Duodenal mucosa (tissue), 2 donors: Measurements from ENCODE around the gene NRF1.

ENCODE experiments used
- H3K27ac ChIP-seq: one replicate; pipeline ENCODE4 v1.7.0; 2013; ENCODE audit warnings: low read depth, low read length
- H3K27me3 ChIP-seq, 2 donors: one replicate each; pipeline ENCODE4 v1.7.0; 2013; ENCODE audit warnings: low read length in 2 of 2, control low read depth in 1 of 2; ENCODE audit not compliant: insufficient read depth in 2 of 2, control insufficient read depth in 1 of 2
- H3K36me3 ChIP-seq, 2 donors: one replicate each; pipeline ENCODE4 v1.7.0; 2013; ENCODE audit warnings: low read length in 2 of 2, control low read depth in 1 of 2; ENCODE audit not compliant: insufficient read depth in 2 of 2, control insufficient read depth in 1 of 2
- H3K4me1 ChIP-seq, 2 donors: one replicate each; pipeline ENCODE4 v1.7.0; 2013; ENCODE audit warnings: low read length in 2 of 2, control low read depth in 1 of 2; ENCODE audit not compliant: insufficient read depth in 2 of 2, control insufficient read depth in 1 of 2
- H3K4me3 ChIP-seq, 2 donors: one replicate each; pipeline ENCODE4 v1.7.0; 2013; ENCODE audit warnings: low read length in 2 of 2, low read depth in 1 of 2
- H3K9ac ChIP-seq, 2 donors: one replicate each; pipeline ENCODE4 v1.7.0; 2013; ENCODE audit warnings: low read length in 2 of 2, low read depth in 1 of 2
- H3K9me3 ChIP-seq, 2 donors: one replicate each; pipeline ENCODE4 v1.7.0; 2013; ENCODE audit warnings: low read length in 2 of 2, control low read depth in 1 of 2; ENCODE audit not compliant: control insufficient read depth in 1 of 2

NRF1 gene

DNA sequence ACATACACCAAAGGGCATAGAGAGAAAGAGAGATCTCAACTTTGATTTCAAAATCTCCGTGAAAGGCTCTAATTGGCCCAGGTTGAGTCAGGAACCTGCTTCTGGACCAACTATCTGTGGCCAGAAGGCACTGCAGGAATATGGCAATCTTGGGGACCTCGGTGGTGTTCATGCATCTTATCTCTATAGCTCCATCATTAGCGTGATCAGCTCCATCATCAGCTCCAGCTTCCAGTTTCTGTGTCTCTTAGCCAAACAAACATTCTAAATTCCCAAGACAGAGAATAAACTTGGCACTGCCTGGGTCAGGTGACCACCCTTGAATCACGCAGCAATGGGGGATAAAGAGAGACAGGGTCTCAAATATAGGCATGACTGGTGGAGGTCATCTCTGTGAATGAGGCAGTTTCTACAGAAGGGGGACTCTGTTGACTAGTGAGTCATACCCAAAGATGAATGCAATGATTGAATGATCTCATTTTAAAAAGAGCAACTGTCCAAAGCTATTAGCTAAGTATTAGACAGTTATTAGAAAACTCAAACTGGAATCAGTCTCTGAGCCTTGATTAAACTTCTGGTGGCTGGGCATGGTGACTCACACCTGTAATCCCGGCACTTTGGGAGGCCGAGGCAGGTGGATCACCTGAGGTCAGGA lies 5.4 kb upstream of the NRF1 start:
- Histone ChIP-seq H3K27me3 (no peaks in the 10 kb centered on the region), H3K4me1 (peaks cover 4 to 10% of the 10 kb centered on the region in 2 donors), H3K4me3 (no peak overlapping the region), H3K9ac (no peak overlapping the region), H3K9me3 (no peaks in the 10 kb centered on the region), H3K36me3 (peaks cover 0 to 12% of the 10 kb centered on the region in 2 donors), H3K27ac (no peak overlapping the region)

DNA sequence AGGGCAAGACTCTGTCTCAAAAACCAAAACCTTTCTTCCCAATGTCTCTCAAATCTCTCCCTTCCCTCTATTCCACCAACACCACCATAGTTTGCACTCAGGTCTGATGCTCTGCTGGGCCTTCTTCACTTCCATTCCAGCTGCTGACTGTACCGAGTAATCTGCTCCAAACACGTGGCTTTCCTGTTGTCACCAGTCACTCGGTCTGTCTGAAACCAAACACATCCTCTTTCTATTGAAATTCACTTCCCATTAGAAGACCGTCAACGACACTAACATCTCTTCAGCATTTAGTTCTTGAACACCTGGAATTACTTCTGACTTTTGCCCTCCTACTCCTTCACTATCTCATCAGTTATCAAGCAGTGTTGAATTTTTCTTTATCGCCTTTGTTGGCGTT lies 4.7 kb upstream of the NRF1 start:
- H3K4me1 ChIP-seq, result peaks cover 4 to 10% of the 10 kb centered on the region in 2 donors
- H3K27ac ChIP-seq, result no peak overlapping the region
- peaks cover 0 to 12% of the 10 kb centered on the region in 2 donors for H3K36me3 ChIP-seq
- no peak overlapping the region for H3K9ac ChIP-seq
- H3K9me3 ChIP-seq, result no peaks in the 10 kb centered on the region
- H3K27me3 ChIP-seq, result no peaks in the 10 kb centered on the region
- no peak overlapping the region for H3K4me3 ChIP-seq

DNA sequence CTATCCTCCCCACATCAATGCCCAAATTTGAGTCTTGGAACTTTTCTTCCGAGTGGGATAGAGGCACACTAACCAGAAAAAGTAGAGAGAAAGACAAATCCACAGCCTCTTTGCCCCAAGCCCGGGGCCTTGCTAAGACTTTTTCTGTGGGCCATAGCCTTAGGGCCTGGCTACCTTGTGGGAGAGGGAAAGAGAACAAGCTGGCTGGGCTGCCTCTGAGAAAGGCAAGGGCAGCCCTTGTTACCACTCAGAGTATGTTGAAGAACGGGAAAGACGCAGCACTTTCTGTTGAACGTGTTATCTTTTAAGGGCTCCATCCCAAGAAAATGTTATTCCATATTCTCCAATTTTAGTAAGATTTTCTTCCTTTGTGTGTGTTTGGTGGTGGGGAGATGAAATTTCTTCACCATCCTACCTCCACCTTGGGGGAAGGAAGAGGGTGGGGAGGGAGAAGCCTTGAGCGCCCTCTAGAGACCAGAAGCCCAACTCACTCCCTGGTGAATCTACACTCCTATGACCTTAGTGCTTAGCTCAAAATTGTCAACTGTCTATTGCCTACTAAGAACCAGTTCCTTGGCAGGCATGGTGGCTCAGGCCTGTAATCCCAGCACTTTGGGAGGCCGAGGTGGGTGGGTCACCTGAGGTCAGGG lies 3.9 kb upstream of the NRF1 start:
- H3K4me3 ChIP-seq, result no peak overlapping the region
- no peaks in the 10 kb centered on the region for H3K27me3 ChIP-seq
- no peaks in the 10 kb centered on the region for H3K9me3 ChIP-seq
- H3K9ac ChIP-seq, result no peak overlapping the region
- H3K36me3 ChIP-seq, result peaks cover 0 to 12% of the 10 kb centered on the region in 2 donors
- H3K27ac ChIP-seq, result no peak overlapping the region
- peaks cover 4 to 10% of the 10 kb centered on the region in 2 donors for H3K4me1 ChIP-seq

- Histone ChIP-seq H3K9ac (no peak overlapping the region), H3K4me1 (peaks cover 18 to 20% of the 10 kb centered on the region in 2 donors), H3K27me3 (no peaks in the 10 kb centered on the region), H3K9me3 (no peaks in the 10 kb centered on the region), H3K27ac (no peak overlapping the region), H3K4me3 (no peak overlapping the region), H3K36me3 (peaks cover 0 to 12% of the 10 kb centered on the region in 2 donors)
Measured at GRCh38 chr7:129609666-129610065, 1.9 kb upstream of the NRF1 start.

DNA sequence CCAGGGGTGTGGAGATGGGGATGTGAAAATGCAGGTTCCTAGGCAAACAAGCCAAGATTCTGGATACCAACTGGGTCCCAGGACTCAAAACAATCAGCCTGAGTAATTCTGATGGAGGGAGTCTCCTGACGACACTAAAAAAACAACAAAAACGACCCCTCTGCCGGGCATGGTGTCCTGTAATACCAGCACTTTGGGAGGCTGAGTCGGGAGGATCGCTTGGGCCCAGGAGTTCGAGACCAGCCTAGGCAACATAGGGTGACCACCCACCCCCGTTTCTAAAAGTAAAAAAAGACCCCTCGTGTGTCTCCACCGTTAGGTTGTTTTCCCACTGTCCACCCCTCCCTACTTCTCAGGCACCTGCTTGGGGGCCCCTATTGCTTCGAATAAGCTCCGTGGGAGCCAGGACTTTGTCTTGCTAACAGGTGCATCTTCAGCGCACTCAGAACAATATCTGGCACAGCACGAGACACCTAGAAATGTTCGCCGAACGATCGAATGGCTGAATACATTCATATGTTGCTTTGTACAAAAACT lies 743 bp upstream of the NRF1 start:
- H3K27me3 ChIP-seq, result no peaks in the 10 kb centered on the region
- H3K9me3 ChIP-seq, result no peaks in the 10 kb centered on the region
- peaks cover 20 to 24% of the 10 kb centered on the region in 2 donors for H3K4me1 ChIP-seq
- H3K27ac ChIP-seq, result peak overlapping the region; percentile 94
- H3K4me3 ChIP-seq, result peak overlapping the region; percentile 97 to 99
- peaks cover 0 to 12% of the 10 kb centered on the region in 2 donors for H3K36me3 ChIP-seq
- peak overlapping the region; percentile 98 to 99 for H3K9ac ChIP-seq

- Histone ChIP-seq H3K27ac (peak overlapping the region; percentile 94), H3K4me3 (peak overlapping the region; percentile 85 to 97), H3K9ac (peak overlapping the region; percentile 72 to 74), H3K9me3 (no peaks in the 10 kb centered on the region), H3K27me3 (no peaks in the 10 kb centered on the region), H3K36me3 (peaks cover 0 to 12% of the 10 kb centered on the region in 2 donors), H3K4me1 (peaks cover 22 to 23% of the 10 kb centered on the region in 2 donors)
Measured at GRCh38 chr7:129612112-129613015, 844 bp downstream of the NRF1 start.

GRCh38 chr7:129613016-129613337 lies 1.5 kb downstream of the NRF1 start:
- Histone ChIP-seq H3K4me1 (peaks cover 26 to 27% of the 10 kb centered on the region in 2 donors), H3K36me3 (peaks cover 0 to 12% of the 10 kb centered on the region in 2 donors), H3K4me3 (peak overlapping the region; percentile 85 to 97), H3K27me3 (no peaks in the 10 kb centered on the region), H3K9ac (peak overlapping the region; percentile 72 to 74), H3K9me3 (no peaks in the 10 kb centered on the region), H3K27ac (no peak overlapping the region)

- H3K36me3 ChIP-seq, result no peaks in the 10 kb centered on the region
- no peaks in the 10 kb centered on the region for H3K9me3 ChIP-seq
- H3K4me1 ChIP-seq, result peaks cover 23 to 27% of the 10 kb centered on the region in 2 donors
- H3K27me3 ChIP-seq, result no peaks in the 10 kb centered on the region
- no peak overlapping the region for H3K9ac ChIP-seq
- no peak overlapping the region for H3K27ac ChIP-seq
- no peak overlapping the region for H3K4me3 ChIP-seq
Measured at GRCh38 chr7:129615018-129615417, 3.5 kb downstream of the NRF1 start.

DNA sequence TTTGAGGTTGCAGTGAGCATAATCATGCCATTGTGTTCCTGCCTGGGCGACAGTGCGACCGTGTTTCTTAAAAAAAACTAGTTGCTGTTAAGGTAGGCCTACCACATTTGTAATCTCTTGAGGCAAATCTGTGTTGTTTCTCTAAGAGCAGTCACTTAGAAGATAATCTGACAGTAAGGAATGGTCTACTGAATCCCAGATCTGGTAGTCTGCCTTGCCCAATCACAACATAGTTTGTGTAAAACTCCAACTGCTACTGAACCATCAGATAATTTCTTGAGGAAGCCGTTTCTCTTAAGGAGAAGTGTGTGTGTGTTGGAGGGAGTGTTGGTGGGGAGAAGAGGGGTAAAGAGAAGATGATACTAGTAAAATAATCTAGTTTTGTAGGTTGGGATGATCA lies 5.0 kb downstream of the NRF1 start:
- Histone ChIP-seq H3K9ac (no peak overlapping the region), H3K4me1 (peaks cover 22% of the 10 kb centered on the region in 2 donors), H3K27ac (no peak overlapping the region), H3K9me3 (no peaks in the 10 kb centered on the region), H3K27me3 (no peaks in the 10 kb centered on the region), H3K36me3 (no peaks in the 10 kb centered on the region), H3K4me3 (no peak overlapping the region)

DNA sequence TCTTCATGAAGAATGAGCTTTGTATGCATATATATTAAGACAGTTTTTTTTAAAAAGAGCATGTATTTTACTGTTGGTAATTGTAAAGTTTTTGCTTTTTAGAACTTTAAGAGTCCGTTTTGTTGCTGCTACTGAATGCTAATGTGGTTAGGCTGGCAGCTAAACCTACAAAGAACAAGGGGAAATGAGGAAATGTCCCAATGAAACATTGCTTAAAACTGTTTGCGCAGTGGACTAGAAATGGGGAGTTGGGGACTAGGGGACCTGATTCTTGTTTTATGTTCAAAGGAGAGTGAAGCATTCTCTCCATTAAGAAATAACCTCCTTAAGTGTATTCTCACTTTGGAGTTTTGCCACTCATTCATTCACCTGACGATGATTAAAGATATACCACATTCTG lies 5.7 kb downstream of the NRF1 start:
- no peak overlapping the region for H3K27ac ChIP-seq
- H3K4me3 ChIP-seq, result no peak overlapping the region
- no peaks in the 10 kb centered on the region for H3K9me3 ChIP-seq
- peaks cover 22% of the 10 kb centered on the region in 2 donors for H3K4me1 ChIP-seq
- H3K27me3 ChIP-seq, result no peaks in the 10 kb centered on the region
- no peak overlapping the region for H3K9ac ChIP-seq
- H3K36me3 ChIP-seq, result no peaks in the 10 kb centered on the region
